Body of pancreas (tissue), 2 donors: ENCODE measurements around the gene POLR3E. TPM values are rescaled to one million over a fixed set of nuclear protein-coding genes. Genes with fewer than 3 reads are reported as not detected.

Experiments
- total RNA-seq, 2 donors: library from RNA; depleted of rRNA; stranded (reverse); fragments of >200 nt; gene quantifications; one replicate each; pipeline ENCODE4 v1.1.0, GENCODE V29; 2016

POLR3E gene
- total RNA-seq, 2 donors from 2014 or later, result 52.1 to 94.9 TPM

Other genes starting within 250 kb of the POLR3E start
- gene VWA3A, start 204.9 kb upstream of the POLR3E start, total RNA-seq, result under 1 TPM; 0.33 to 0.52 TPM
- under 1 TPM in 1 of 2 donors, not detected in 1; 0.66 TPM for gene SDR42E2, start 134.9 kb upstream of the POLR3E start, total RNA-seq
- 10 to 100 TPM; 23.6 to 25.1 TPM for gene EEF2K, start 91.1 kb upstream of the POLR3E start, total RNA-seq
- gene CDR2, start 77.2 kb downstream of the POLR3E start, total RNA-seq, result 10 to 100 TPM; 15.8 to 16.8 TPM
- gene NPIPB5, start 213.5 kb downstream of the POLR3E start, total RNA-seq, result 100 to 1,000 TPM; 126 to 132 TPM